ENCODE measurements around the gene ISOC1.

The ISOC1 gene

GRCh38 chr5:129137637-129138036, 43.1 kb downstream of the ISOC1 start:
- DNase-seq, result no peak

GRCh38 chr5:129141078-129141477, 46.5 kb downstream of the ISOC1 start:
- no peak for DNase-seq

GRCh38 chr5:129141696-129142095, 47.1 kb downstream of the ISOC1 start:
- DNase-seq, result no peak

GRCh38 chr5:129155876-129156275, 61.3 kb downstream of the ISOC1 start:
- DNase-seq, result no peak

GRCh38 chr5:129161830-129162229, 67.3 kb downstream of the ISOC1 start:
- DNase-seq, result no peak

All from activated CD4-positive, alpha-beta T cell treated with anti-CD3 and anti-CD28 coated beads, Interleukin-2, amount 50 U/mL, for 16 hours (primary cell).